HepG2 (cell line): ENCODE data around the gene TASL. TPM values are rescaled to one million over a fixed set of nuclear protein-coding genes. Genes with fewer than 3 reads are reported as not detected.

ENCODE experiments used
- ATAC-seq: fragments of 200-7000 bp; cut with Tn5 transposase; 3 replicates; pipeline ENCODE4 v1.9.1; 2020; ENCODE audit warnings: mild to moderate bottlenecking, moderate library complexity
- BruUV-seq: library from RNA; stranded (reverse); fragments of 400-500 nt; replicated peaks from 2 replicates; lab custom pipeline; 2021; lab: Mats Ljungman, UMichigan
- CTCF ChIA-PET: fragments of 300-600 bp; formaldehyde crosslinking; extraction: SDS; loops from one replicate; lab custom pipeline; 2021; ENCODE audit warnings: low total read pairs, inconsistent platforms, low intra/inter-chr PET ratio; lab: Yijun Ruan, JAX
- POLR2A ChIA-PET: fragments of 350-600 bp; sonication (Branson Sonifier 250); formaldehyde crosslinking; loops from one replicate; lab custom pipeline; 2020; ENCODE audit warnings: antibody characterized with exemption, inconsistent platforms; lab: Yijun Ruan, JAX
- DNase-seq: peaks from one replicate; pipeline ENCODE4 v3.0.0-alpha.2; 2015; ENCODE audit warnings: low spot score
- FAIRE-seq: peaks from 3 replicates; lab custom pipeline; 2011; peaks lifted over from hg19 to GRCh38; lab: Jason Lieb, UNC
- H2AFZ ChIP-seq: one replicate; pipeline ENCODE4 v1.6.1; 2011; ENCODE audit warnings: low read length, inconsistent platforms
- H3K27ac ChIP-seq: fragments of 300-600 bp; 3 replicates; pipeline ENCODE4 v1.8.0; 2011; ENCODE audit warnings: mixed run types, mild to moderate bottlenecking, mixed read lengths, low read length, inconsistent platforms; ENCODE audit not compliant: insufficient read depth; ENCODE audit errors: extremely low read length
- H3K27me3 ChIP-seq, 2 experiments: fragments of 200-600 bp in 1 of 2; 2 replicates in 1 of 2; 3 replicates in 1 of 2; pipeline versions ENCODE4 v1.6.0 to v1.8.0; 2011; ENCODE audit warnings: low read length in 2 of 2, mild to moderate bottlenecking in 2 of 2, moderate library complexity in 2 of 2, inconsistent platforms in 1 of 2; ENCODE audit not compliant: insufficient read depth in 2 of 2, control insufficient read depth in 1 of 2
- H3K36me3 ChIP-seq, 2 experiments: fragments of 200-600 bp in 1 of 2; replicated peaks in 1 of 2; 2 replicates in 1 of 2; 3 replicates in 1 of 2; pipeline versions ENCODE4 v1.5.1 to v1.8.0; 2011; ENCODE audit warnings: low read length in 2 of 2, inconsistent platforms in 1 of 2; ENCODE audit not compliant: insufficient read depth in 2 of 2, control insufficient read depth in 1 of 2
- H3K4me1 ChIP-seq: 2 replicates; pipeline ENCODE4 v1.5.1; 2012; ENCODE audit warnings: low read length, inconsistent platforms; ENCODE audit not compliant: insufficient read depth
- H3K4me2 ChIP-seq: 2 replicates; pipeline ENCODE4 v1.6.0; 2011; ENCODE audit warnings: low read depth, low read length, inconsistent platforms
- H3K4me3 ChIP-seq, 3 experiments: fragments of 200-600 bp in 1 of 3; sonication (generic), shearing (Covaris generic) in 1 of 3; replicated peaks in 1 of 3; 2 replicates each; pipeline ENCODE4 v1.5.1; 2011 to 2016; ENCODE audit warnings: low read length in 3 of 3, inconsistent platforms in 2 of 3, low read depth in 2 of 3, mild to moderate bottlenecking in 2 of 3, control low read depth in 1 of 3, mixed read lengths in 1 of 3; ENCODE audit not compliant: insufficient read depth in 1 of 3
- H3K79me2 ChIP-seq: one replicate; pipeline ENCODE4 v1.6.1; 2011; ENCODE audit warnings: low read length, inconsistent platforms; ENCODE audit not compliant: insufficient read depth
- H3K9ac ChIP-seq: 2 replicates; pipeline ENCODE4 v1.6.0; 2011; ENCODE audit warnings: mild to moderate bottlenecking, low read depth, low read length, inconsistent platforms; ENCODE audit not compliant: insufficient read depth
- H3K9me3 ChIP-seq: 2 replicates; pipeline ENCODE4 v1.5.1; 2012; ENCODE audit warnings: mild to moderate bottlenecking, low read length
- H4K20me1 ChIP-seq: 2 replicates; pipeline ENCODE4 v1.6.0; 2011; ENCODE audit warnings: inconsistent platforms, mild to moderate bottlenecking, low read length, moderate library complexity; ENCODE audit not compliant: insufficient read depth
- CREM ChIP-seq, 2 experiments: sonication (generic) in 1 of 2; formaldehyde crosslinking in 1 of 2; IDR thresholded peaks; 2 replicates each; pipeline versions ENCODE4 v1.4.0 to v1.6.1; 2016 to 2020; ENCODE audit warnings: antibody characterized with exemption in 1 of 2, mild to moderate bottlenecking in 1 of 2, missing genetic modification reagents in 1 of 2
- DRAP1 ChIP-seq: IDR thresholded peaks from 2 replicates; pipeline ENCODE4 v1.6.1; 2016; ENCODE audit warnings: missing genetic modification reagents, missing compliant biosample characterization
- FOXA3 ChIP-seq: IDR thresholded peaks from 2 replicates; pipeline ENCODE4 v1.6.1; 2016; ENCODE audit warnings: missing genetic modification reagents, missing compliant biosample characterization
- HNF4A ChIP-seq: sonication (generic); formaldehyde crosslinking; IDR thresholded peaks from 2 replicates; pipeline ENCODE4 v1.4.0; 2020; ENCODE audit warnings: missing genetic modification reagents
- KMT2A ChIP-seq: sonication (generic); formaldehyde crosslinking; IDR thresholded peaks from 2 replicates; pipeline ENCODE4 v1.4.0; 2020; ENCODE audit warnings: missing genetic modification reagents
- MAX ChIP-seq: IDR thresholded peaks from 2 replicates; pipeline ENCODE4 v1.6.1; 2012; ENCODE audit warnings: inconsistent platforms
- NCOA2 ChIP-seq: sonication (generic); formaldehyde crosslinking; IDR thresholded peaks from 2 replicates; pipeline ENCODE4 v1.8.0; 2022; ENCODE audit warnings: inconsistent platforms
- PAXIP1 ChIP-seq: sonication (generic); formaldehyde crosslinking; conservative IDR thresholded peaks from 2 replicates; pipeline ENCODE4 v1.4.0; 2020; ENCODE audit warnings: mild to moderate bottlenecking, missing genetic modification reagents, moderate library complexity
- RARA ChIP-seq: IDR thresholded peaks from 2 replicates; pipeline ENCODE4 v1.6.1; 2016; ENCODE audit warnings: missing genetic modification reagents, missing compliant biosample characterization
- SMAD1 ChIP-seq: sonication (generic); formaldehyde crosslinking; IDR thresholded peaks from 2 replicates; pipeline ENCODE4 v1.4.0; 2020; ENCODE audit warnings: missing genetic modification reagents, low read depth, mild to moderate bottlenecking, borderline replicate concordance
- SOX13 ChIP-seq, 3 experiments: fragments of 450-650 bp in 1 of 3; sonication (generic) in 1 of 3; formaldehyde crosslinking in 1 of 3; IDR thresholded peaks in 2 of 3; conservative IDR thresholded peaks in 1 of 3; 2 replicates each; pipeline versions ENCODE4 v1.5.0 to v1.6.1; 2016 to 2020; ENCODE audit warnings: antibody characterized with exemption in 1 of 3, mild to moderate bottlenecking in 1 of 3, missing compliant biosample characterization in 1 of 3, missing genetic modification reagents in 1 of 3, moderate library complexity in 1 of 3
- STAT6 ChIP-seq: sonication (generic); formaldehyde crosslinking; IDR thresholded peaks from 2 replicates; pipeline ENCODE4 v1.4.0; 2020; ENCODE audit warnings: missing genetic modification reagents, mild to moderate bottlenecking, borderline replicate concordance
- THAP7 ChIP-seq: sonication (generic); formaldehyde crosslinking; IDR thresholded peaks from 2 replicates; pipeline ENCODE4 v1.8.1; 2023; ENCODE audit warnings: mild to moderate bottlenecking, missing genetic modification reagents
- ZNF234 ChIP-seq: sonication (generic); formaldehyde crosslinking; conservative IDR thresholded peaks from 2 replicates; pipeline ENCODE4 v1.5.1; 2020; ENCODE audit warnings: mild to moderate bottlenecking, missing genetic modification reagents
- ZNF382 ChIP-seq: sonication (generic); formaldehyde crosslinking; IDR thresholded peaks from 2 replicates; pipeline ENCODE4 v1.5.0; 2020; ENCODE audit warnings: missing genetic modification reagents, mild to moderate bottlenecking, borderline replicate concordance
- WGBS: methylation state at CpG from one replicate; pipeline ENCODE4 v1.1.6; 2017; ENCODE audit warnings: low lambda C conversion rate; 5-methylcytosine and 5-hydroxymethylcytosine counted together
- in situ Hi-C: cut with HindIII; loops from 2 replicates; pipeline ENCODE4 v1.10.0; 2017; ENCODE audit warnings: low pct_unique_long_range_greater_than_20kb; ENCODE audit not compliant: extremely low pct_ligation_motif_present
- intact Hi-C: fragments of 100-400 bp; cut with micrococcal nuclease; formaldehyde crosslinking; loops from one replicate; pipeline ENCODE4 v1.10.0; 2022; ENCODE audit not compliant: unreplicated experiment
- polyA plus RNA-seq, 8 experiments: library from polyadenylated mRNA; depleted of rRNA in 3 of 8; stranded (reverse) in 7 of 8; unstranded in 1 of 8; fragments of >200 nt; fragmentation: Illumina TruSeq in 4 of 8; extraction: Trizol in 4 of 8; gene quantifications; 2 replicates each; pipeline versions ENCODE4 v1.2.1 to v1.2.3, GENCODE V29; 2011 to 2016; ENCODE audit warnings: low read depth in 4 of 8, missing spikeins in 1 of 8, mixed read lengths in 1 of 8; ENCODE audit not compliant: insufficient read depth in 1 of 8
- total RNA-seq, 5 experiments: library from RNA; depleted of rRNA; stranded (reverse); fragments of >200 nt; fragmentation: Illumina TruSeq; extraction: Trizol; gene quantifications; 2 replicates each; pipeline ENCODE4 v1.2.3, GENCODE V29; 2016; ENCODE audit warnings: low read depth in 1 of 5

TASL gene
- total and polyA plus RNA-seq, 2 of the 13 experiments (the other 11 are each of a cell fraction or from before 2014, with no cell fraction given): not detected

GRCh38 chrX:30626402-30626801 lies 48.8 kb upstream of the TASL start:
- Histone ChIP-seq H3K9ac (peak overlapping the region; percentile 34), H3K4me1 (peaks cover 43% of the 10 kb centered on the region), H3K79me2 (no peaks in the 10 kb centered on the region), H2AFZ (no peak overlapping the region), H3K4me3 (peak overlapping the region in 1 of 3 experiments; percentile 23; a peak in 1 of 6 replicates), H3K27me3 (no peaks in the 10 kb centered on the region), H3K4me2 (peak overlapping the region; percentile 73), H4K20me1 (no peaks in the 10 kb centered on the region), H3K9me3 (peaks cover 7% of the 10 kb centered on the region; the same call in 1 of the 2 replicates), H3K27ac (peak overlapping the region; percentile 94), H3K36me3 (no peaks in the 10 kb centered on the region)
- ChIA-PET CTCF (no interaction called here), POLR2A (interaction anchor here (1.3 to 3.0 kb wide), 5 partner anchors 16 to 53 kb away, joined by 3 to 18 read pairs (median 9); partner anchors contain the start of gene GK)
- intact Hi-C loops: no loop called here
- peak; percentile 91 for FAIRE-seq
- no TSS peak for BruUV-seq
- WGBS: 0% methylated on average over 2 of the region's 2 CpGs
- peak; percentile 43 for ATAC-seq
- peak; percentile 46 for DNase-seq
- in situ Hi-C loops: no loop called here
- TF ChIP-seq ZNF234 (CRISPR knock-in tag) (no peak), ZNF382 (CRISPR knock-in tag) (no peak), CREM (IDR thresholded peaks at IDR 0.05) (peak; percentile 10; the same call in 1 of the 2 replicates), CREM (CRISPR knock-in tag; IDR thresholded peaks at IDR 0.05) (no peak), DRAP1 (CRISPR knock-in tag) (no peak), MAX (no peak), PAXIP1 (CRISPR knock-in tag) (peak; percentile 62; the same call in 1 of the 2 replicates), THAP7 (CRISPR knock-in tag) (no peak), NCOA2 (CRISPR knock-in tag) (peak; percentile 15; the same call in 1 of the 2 replicates), KMT2A (CRISPR knock-in tag) (no peak), FOXA3 (0 out of 2 replicates have a peak, but pooled peaks have one; percentile 17), SMAD1 (no peak), RARA (CRISPR knock-in tag) (no peak), STAT6 (CRISPR knock-in tag) (no peak), SOX13 (IDR thresholded peaks at IDR 0.05) (no peak), SOX13 (CRISPR knock-in tag; conservative IDR thresholded peaks at IDR 0.05 in 1 of 2, IDR thresholded peaks at IDR 0.05 in 1 of 2) (peak in 1 of 2 experiments; percentile 31; a peak in 1 of 4 replicates), HNF4A (CRISPR knock-in tag) (peak; percentile 33)
